Measurements from ENCODE around the gene RXRA. TPM values are rescaled to one million over a fixed set of nuclear protein-coding genes. Genes with fewer than 3 reads are reported as not detected.

RXRA gene
- total and polyA plus RNA-seq, 2 of the 4 experiments (the other 2 are of a cell fraction) = 7.5 to 17.9 TPM

DNA sequence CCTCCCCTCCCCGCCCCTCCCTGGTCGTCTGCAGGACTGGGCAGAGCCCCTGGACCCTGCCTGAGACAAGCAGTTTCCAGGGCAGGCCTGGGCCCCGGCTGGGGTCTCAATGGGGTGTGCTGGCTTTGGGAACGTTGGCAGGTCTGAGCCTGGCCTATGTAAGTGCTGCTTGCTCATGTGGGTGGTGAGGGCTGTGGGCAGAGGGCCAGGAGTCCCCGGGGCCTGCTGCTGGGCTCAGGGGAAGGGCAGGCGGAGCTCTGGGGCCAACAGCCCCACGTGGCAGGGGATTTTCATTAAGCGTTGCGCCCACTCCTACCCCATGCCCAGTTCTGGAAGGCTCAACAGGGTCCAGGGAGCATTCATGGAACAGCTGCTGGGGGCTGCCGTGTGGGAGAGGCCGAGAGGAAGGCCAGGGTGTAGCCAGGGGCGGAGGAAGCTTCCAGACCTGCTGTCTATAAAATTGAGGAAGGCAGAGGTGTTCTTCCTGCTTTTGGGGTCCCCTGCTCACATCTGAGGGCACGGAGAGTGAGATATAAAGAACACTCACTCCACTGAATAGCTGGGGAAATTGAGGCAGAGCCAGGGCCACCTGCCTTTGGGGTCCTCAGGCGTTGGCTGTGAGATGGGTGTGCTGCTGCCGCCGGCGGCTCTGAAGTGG lies 32.5 kb downstream of the RXRA start:
- H4K8ac ChIP-seq (ENCODE audit: low read depth in 2 of 2, low read length in 2 of 2) = no peak overlapping the region
- H3K27ac ChIP-seq (ENCODE audit: insufficient read depth, low read length) = no peak overlapping the region
- H3K14ac ChIP-seq (replicated peaks; ENCODE audit: low read depth, low read length) = no peak overlapping the region
- no peaks in the 10 kb centered on the region for H3K9me3 ChIP-seq (ENCODE audit: control insufficient read depth, insufficient read depth, low read length)
- H4K20me1 ChIP-seq (ENCODE audit: insufficient read depth, low read length) = peaks cover 100% of the 10 kb centered on the region
- CTCF ChIA-PET = no interaction called here
- H2BK5ac ChIP-seq (ENCODE audit: low read depth, low read length, poor library complexity, severe bottlenecking) = no peak overlapping the region
- BruUV-seq (replicated peaks) = no TSS peak
- H3K4me1 ChIP-seq (ENCODE audit: control insufficient read depth, insufficient read depth, low read length) = peaks cover 8% of the 10 kb centered on the region; the same call in 1 of the 2 replicates
- no peak overlapping the region for H4K91ac ChIP-seq (ENCODE audit: insufficient read depth, low read depth, low read length)
- TF ChIP-seq RAD21 (IDR thresholded peaks at IDR 0.05; ENCODE audit: low read length) = no peak
- TF ChIP-seq POLR2A (IDR thresholded peaks at IDR 0.05; ENCODE audit: low read depth, low read length) = no peak
- TF ChIP-seq, protein P1, sequence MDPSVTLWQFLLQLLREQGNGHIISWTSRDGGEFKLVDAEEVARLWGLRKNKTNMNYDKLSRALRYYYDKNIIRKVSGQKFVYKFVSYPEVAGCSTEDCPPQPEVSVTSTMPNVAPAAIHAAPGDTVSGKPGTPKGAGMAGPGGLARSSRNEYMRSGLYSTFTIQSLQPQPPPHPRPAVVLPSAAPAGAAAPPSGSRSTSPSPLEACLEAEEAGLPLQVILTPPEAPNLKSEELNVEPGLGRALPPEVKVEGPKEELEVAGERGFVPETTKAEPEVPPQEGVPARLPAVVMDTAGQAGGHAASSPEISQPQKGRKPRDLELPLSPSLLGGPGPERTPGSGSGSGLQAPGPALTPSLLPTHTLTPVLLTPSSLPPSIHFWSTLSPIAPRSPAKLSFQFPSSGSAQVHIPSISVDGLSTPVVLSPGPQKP (IDR thresholded peaks at IDR 0.05; ENCODE audit: borderline replicate concordance, low read depth, low read length) = no peak
- TF ChIP-seq RFX5 (IDR thresholded peaks at IDR 0.05; ENCODE audit: low read depth, low read length) = no peak
- no peak for TF ChIP-seq MAZ (IDR thresholded peaks at IDR 0.05; ENCODE audit: borderline replicate concordance, low read depth, low read length)
- TF ChIP-seq, protein P2, sequence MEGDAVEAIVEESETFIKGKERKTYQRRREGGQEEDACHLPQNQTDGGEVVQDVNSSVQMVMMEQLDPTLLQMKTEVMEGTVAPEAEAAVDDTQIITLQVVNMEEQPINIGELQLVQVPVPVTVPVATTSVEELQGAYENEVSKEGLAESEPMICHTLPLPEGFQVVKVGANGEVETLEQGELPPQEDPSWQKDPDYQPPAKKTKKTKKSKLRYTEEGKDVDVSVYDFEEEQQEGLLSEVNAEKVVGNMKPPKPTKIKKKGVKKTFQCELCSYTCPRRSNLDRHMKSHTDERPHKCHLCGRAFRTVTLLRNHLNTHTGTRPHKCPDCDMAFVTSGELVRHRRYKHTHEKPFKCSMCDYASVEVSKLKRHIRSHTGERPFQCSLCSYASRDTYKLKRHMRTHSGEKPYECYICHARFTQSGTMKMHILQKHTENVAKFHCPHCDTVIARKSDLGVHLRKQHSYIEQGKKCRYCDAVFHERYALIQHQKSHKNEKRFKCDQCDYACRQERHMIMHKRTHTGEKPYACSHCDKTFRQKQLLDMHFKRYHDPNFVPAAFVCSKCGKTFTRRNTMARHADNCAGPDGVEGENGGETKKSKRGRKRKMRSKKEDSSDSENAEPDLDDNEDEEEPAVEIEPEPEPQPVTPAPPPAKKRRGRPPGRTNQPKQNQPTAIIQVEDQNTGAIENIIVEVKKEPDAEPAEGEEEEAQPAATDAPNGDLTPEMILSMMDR (conservative IDR thresholded peaks at IDR 0.05; ENCODE audit: low read depth, low read length) = no peak
- no peak for TF ChIP-seq MXI1 (IDR thresholded peaks at IDR 0.05; ENCODE audit: borderline replicate concordance, low read depth, low read length)
- TF ChIP-seq CEBPB (IDR thresholded peaks at IDR 0.05; ENCODE audit: low read depth, low read length) = no peak
- TF ChIP-seq BHLHE40 (IDR thresholded peaks at IDR 0.05; ENCODE audit: low read depth, low read length) = no peak
- no peak for TF ChIP-seq SMC3 (IDR thresholded peaks at IDR 0.05; ENCODE audit: low read depth, low read length)
- no peak for TF ChIP-seq FOS (IDR thresholded peaks at IDR 0.05; ENCODE audit: low read depth, low read length)
- no peak for TF ChIP-seq RCOR1 (IDR thresholded peaks at IDR 0.05; ENCODE audit: insufficient replicate concordance, low read length)
- no peak for TF ChIP-seq MAFK (IDR thresholded peaks at IDR 0.05; ENCODE audit: low read depth, low read length)
- no peak for TF ChIP-seq NFE2L2 (IDR thresholded peaks at IDR 0.05; ENCODE audit: low read depth, low read length)
- TF ChIP-seq CHD1 (IDR thresholded peaks at IDR 0.05; ENCODE audit: low read depth, low read length) = no peak
- TF ChIP-seq, protein P3, sequence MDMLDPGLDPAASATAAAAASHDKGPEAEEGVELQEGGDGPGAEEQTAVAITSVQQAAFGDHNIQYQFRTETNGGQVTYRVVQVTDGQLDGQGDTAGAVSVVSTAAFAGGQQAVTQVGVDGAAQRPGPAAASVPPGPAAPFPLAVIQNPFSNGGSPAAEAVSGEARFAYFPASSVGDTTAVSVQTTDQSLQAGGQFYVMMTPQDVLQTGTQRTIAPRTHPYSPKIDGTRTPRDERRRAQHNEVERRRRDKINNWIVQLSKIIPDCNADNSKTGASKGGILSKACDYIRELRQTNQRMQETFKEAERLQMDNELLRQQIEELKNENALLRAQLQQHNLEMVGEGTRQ (IDR thresholded peaks at IDR 0.05; ENCODE audit: low read depth, low read length) = no peak
- H4K5ac ChIP-seq (ENCODE audit: low read depth, low read length) = no peak overlapping the region
- H2BK15ac ChIP-seq (ENCODE audit: low read depth, low read length) = no peak overlapping the region
- no peak overlapping the region for H2BK20ac ChIP-seq (ENCODE audit: low read depth, low read length)
- dilution Hi-C loops (cut with HindIII; ENCODE audit: low sequenced_read_pairs, unreplicated experiment) = no loop called here
- H3K56ac ChIP-seq (ENCODE audit: extremely low read depth, insufficient read depth, low read length) = no peak overlapping the region
- DNase-seq = peak; percentile 21
- H3K18ac ChIP-seq (ENCODE audit: low read depth, low read length) = no peak overlapping the region
- no peak overlapping the region for H2AK9ac ChIP-seq (replicated peaks; ENCODE audit: low read depth, low read length, poor library complexity)
- no peak overlapping the region for H2AFZ ChIP-seq (replicated peaks; ENCODE audit: low read length, poor library complexity)
- POLR2A ChIA-PET (ENCODE audit: unreplicated experiment) = no interaction called here
- H3K4me2 ChIP-seq (ENCODE audit: low read depth, low read length) = no peak overlapping the region
- 0 out of 2 replicates have a peak, but pooled peaks cover 3% of the 10 kb centered on the region for H3K9me1 ChIP-seq (ENCODE audit: insufficient read depth, low read length)
- peak; percentile 57 for ATAC-seq (ENCODE audit: low read depth)
- H3K36me3 ChIP-seq (ENCODE audit: control insufficient read depth, insufficient read depth, low read length) = no peaks in the 10 kb centered on the region
- H3K27me3 ChIP-seq (ENCODE audit: control insufficient read depth, insufficient read depth, low read length) = no peaks in the 10 kb centered on the region
- no peak overlapping the region for H3K4me3 ChIP-seq (ENCODE audit: insufficient read depth, low read depth, low read length)
- H3K4ac ChIP-seq (ENCODE audit: low read depth, low read length) = no peak overlapping the region
- no peak overlapping the region for H3K23ac ChIP-seq (ENCODE audit: low read depth, low read length)
- no peak overlapping the region for H2AK5ac ChIP-seq (ENCODE audit: low read depth, low read length)
- intact Hi-C loops (cut with micrococcal nuclease) = no loop called here
- H2BK120ac ChIP-seq (ENCODE audit: low read depth, low read length) = no peak overlapping the region
- peaks cover 11 to 91% of the 10 kb centered on the region in 2 experiments for H3K79me1 ChIP-seq (ENCODE audit: low read depth in 1 of 2, low read length in 2 of 2)
- H3K9ac ChIP-seq (ENCODE audit: low read depth, low read length) = no peak overlapping the region
- in situ Hi-C loops (cut with MboI; ENCODE audit: low sequenced_read_pairs) = no loop called here
- WGBS, 2 experiments (ENCODE audit: extremely low coverage in 2 of 2, insufficient read length in 1 of 2) = 70% methylated on average over 2 of the region's 17 CpGs; no CpG with 5 or more reads in 1 of the 2 experiments
